SIG-M5 treated with dmso at 0.1 percent for 504 hours (cell line): ENCODE results near the gene CPN1.
"Not testable (repeated sequence)": the region's sequence is repeated elsewhere in the genome, so short reads cannot be mapped to it uniquely, and the experiment has no call there.

ENCODE experiments used
- DNase-seq: peaks from one replicate; lab custom pipeline; 2025; ENCODE audit not compliant: unreplicated experiment; lab: John Stamatoyannopoulos, UW

Gene CPN1

DNA sequence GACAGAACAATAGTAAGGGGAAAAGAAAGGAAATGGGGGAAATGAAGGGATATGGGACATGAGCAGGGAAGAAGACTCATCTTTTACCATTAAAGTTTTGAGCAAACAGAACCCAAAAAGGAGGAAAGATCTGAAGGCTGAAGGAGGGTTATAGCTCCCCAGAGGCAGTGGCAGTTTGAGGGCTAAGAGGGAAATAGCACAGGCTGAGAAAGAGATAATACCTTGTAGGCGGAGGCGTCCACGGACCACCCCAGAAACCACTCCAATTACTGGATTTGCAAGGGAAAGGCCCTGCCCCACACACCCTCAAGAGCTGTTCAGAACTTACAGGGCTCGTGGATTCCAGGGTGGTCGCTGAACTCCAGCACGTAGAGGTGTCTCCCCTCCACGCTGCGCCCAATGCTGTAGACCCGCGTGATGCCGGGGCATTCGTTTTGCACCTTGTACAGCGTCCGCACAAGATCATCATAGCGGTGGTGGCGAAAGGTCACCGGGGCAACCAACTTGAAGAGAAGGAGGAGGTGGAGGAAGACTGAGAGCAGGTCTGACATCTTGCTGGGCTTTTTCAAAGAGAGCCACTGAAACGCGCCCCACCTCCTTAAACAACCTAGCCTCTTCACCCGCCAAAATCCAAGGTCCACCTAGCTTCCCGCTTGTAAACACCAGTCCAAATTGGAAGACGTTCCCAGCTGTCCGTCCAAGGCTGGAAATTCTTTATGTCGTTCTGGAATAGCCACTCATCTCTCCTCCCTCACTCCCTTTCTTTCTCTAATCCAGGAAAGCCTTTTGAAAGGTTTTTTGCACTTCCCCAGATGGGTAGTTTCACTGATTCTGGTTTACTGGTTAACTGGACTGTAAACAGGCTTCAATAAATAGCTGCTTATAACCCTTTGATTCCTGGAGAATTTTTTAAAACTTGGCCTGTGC is at the start of gene CPN1:
Gene CPN1 (minus strand): TSS at position 795 of the 927 bp plus-strand sequence. CDS start 244 bp downstream, at position 551.
- DNase-seq, result no peak

DNA sequence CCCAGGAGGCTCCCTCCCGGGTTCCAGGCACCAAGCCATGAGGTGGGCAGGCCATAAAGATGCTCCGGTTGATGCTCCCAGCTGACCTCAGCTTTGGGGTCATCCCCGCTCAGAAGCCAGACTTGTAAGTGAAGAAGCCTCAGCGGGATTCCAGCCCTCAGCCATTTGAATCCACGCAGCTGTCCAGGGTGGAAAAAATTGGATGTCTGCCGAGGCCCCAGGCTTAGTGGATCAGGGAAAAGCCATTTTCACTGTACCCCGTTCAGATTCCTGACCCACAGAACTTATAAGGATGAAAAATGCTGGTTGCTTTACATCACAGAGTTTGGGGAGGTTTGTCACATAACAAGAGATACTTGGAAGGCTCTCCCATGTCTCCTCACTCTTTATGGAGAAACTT is 49.2 kb upstream of the CPN1 start:
- no peak for DNase-seq

DNA sequence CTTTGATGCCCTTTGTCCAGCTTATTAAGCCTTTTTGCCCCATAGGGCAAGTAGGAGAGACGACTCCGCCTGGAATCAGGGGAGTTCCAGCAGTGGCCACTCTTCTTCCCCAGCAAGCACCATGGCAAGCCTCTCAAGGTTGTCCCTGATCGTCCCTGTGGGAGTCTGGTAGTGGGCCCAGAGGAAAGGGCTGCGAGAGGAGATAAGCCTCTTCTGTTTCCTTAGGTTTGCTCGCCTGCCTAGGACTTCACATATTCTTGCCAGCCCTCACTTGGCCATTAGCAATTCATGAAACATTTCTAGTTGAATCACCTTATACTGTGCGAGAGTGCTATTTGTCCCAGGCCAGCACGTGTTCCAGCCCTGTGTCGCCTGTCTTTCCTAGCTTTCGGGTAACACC is 47.8 kb upstream of the CPN1 start:
- DNase-seq, result no peak

DNA sequence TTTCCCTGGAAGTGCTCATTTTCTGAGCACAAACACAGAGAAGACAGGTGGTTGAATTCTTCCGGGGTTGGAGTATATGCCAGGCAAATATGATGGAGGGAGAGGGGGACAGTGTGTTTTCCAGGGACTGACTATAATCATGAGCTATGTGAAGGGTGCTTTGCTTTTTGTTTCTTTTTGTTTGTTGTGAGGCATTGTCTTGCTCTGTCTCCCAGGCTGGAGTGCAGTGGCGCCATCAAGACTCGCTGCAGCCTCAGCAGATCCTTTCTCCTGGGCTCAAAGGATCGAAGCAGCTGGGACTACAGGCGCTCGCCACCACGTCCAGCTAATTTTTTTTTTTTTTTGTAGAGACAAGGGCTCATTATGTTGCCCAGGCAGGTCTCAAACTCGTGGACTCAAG is 47.3 kb upstream of the CPN1 start:
- DNase-seq, result no peak

DNA sequence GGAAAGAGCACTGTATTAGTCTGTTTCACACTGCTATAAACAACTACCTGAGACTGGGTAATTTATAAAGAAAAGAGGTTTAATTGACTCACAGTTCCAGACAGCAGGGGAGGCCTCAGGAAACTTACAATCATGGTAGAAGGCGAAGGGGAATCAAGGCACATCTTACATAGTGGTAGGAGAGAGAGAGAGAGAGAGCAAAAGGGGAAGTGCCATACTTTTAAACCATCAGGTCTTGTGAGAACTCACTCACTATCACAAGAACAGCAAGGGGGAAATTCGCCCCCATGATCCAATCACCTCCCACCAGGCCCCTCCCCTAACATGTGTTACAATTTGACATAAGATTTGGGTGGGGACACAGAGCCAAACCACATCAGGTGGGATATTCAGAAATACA is 43.7 kb upstream of the CPN1 start:
- not testable (repeated sequence) for DNase-seq

DNA sequence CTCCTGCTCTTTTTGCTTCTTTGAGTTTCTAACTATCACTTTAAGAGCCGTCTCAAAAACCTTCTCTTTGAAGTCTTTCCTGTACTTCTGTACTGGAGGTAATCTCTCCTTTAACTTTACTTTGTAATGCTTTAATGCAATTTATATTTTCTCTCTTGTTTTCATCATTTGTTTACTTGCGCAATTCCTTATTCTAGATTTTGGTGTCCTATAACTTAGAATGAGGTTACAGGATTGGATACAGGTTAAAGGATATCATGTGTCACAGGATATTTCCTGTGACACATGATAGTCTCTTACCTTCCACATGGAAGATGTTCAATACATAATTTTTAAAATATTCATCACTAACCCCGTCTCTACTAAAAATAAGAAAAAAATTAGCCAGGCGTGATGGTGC is 42.4 kb upstream of the CPN1 start:
- DNase-seq, result no peak

DNA sequence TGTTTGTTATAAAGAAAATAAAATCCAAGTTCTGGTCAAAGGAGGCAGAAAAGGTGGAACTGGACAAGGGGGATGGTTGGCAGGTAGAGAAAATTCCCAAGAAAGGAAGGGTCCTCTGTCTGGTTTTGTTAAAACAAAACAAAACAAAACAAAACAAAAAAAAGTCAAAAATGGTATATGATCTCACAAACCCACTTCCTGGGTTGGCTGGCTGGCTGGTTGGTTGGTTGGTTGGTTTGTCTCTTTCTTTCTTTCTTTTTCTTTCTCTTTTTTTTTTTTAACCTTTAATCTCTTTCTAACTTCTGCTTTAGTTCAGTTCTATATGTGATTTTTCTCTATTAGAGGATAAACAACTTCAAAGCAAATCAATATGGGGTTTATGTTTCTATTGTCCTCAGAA is 41.1 kb upstream of the CPN1 start:
- no peak for DNase-seq

DNA sequence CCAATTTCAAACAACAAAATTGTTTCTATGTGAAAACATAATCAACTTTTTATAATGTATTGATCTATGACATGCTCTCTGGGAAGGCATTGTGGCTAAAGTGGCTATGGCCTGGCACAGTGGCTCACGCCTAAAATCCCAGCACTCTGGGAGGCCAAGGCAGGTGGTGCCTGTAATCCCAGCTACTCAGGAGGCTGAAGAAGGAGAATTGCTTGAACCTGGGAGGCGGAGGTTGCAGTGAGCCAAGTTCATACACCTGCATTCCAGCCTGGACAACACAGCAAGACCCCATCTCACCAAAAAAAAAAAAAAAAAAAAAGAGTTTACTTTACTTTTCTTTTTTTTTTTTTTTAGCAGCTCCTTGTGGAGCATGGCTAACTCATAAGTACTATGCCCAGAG is 38.9 kb upstream of the CPN1 start:
- no peak for DNase-seq

DNA sequence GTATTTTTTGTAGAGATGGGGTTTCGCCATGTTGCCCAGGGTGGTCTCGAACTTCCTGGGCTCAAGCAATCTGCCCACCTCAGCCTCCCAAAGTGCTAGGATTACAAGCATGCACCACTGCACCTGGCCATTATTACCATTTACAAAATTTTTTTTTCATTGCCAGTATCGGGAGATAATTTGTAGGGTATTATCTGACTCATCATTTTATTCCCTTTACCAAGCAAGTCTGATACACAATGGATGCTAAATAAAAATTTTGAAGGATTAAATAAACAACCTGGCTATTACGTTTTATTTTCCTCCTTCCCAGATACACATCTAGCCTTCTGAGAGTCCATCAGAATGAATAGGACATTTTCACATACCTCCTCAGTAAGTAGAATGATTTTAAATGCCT is 38.1 kb upstream of the CPN1 start:
- no peak for DNase-seq

DNA sequence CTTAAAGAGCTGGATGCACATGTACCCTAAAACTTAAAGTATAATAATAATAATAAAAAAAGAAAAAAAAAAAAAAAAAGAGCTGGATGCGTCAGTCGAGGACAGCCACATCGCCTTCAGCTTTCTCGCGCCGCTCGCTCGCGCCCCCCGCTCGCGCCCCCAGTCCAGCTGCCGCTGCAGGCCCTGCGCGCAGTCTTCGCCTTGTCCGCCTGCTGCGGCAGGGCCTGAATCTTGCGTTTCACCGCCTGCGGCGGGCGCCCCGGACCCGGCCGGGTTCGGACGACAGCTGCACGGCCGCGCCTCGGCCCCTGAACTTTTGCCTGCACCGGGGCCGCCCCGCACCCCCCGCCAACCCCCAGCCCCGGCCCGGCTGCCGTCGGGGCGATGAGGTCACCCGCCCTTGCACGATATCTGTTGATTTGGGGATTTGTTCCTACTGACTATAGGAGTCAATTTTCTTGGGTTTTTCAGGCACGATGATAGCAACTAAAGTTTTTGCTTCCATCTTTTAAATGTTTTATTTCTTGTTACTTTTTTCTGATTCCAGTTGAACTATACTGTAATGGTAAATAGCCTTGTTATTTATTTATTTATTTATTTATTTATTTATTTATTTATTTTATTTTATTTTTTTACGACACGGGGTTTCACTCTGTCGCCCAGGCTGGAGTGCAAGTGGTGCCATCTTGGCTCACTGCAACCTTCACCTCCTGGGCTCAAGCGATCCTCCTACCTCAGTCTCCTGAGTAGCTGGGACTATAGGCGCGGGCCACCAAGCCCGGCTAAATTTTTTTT is 33.5 kb upstream of the CPN1 start:
- no peak for DNase-seq

DNA sequence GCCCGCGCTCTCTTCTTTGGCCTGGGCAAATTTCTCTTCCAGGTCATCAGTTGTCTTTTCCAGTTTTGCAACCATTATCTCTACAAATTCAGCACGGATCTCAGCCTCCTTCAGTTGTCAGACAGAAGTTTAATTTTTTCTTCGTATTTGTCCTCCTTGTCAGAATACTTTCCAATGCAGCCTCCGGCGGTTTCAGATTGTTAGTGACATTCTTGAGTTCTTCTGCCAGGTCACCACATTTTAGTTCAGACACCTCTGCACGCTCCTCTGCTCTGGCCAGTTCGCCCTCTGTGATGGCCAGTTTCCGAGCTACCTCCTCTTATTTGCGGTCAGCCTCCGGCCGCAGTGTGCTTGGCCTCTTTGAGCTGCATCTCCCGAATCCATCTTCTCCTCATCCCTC is 32.8 kb upstream of the CPN1 start:
- no peak for DNase-seq

DNA sequence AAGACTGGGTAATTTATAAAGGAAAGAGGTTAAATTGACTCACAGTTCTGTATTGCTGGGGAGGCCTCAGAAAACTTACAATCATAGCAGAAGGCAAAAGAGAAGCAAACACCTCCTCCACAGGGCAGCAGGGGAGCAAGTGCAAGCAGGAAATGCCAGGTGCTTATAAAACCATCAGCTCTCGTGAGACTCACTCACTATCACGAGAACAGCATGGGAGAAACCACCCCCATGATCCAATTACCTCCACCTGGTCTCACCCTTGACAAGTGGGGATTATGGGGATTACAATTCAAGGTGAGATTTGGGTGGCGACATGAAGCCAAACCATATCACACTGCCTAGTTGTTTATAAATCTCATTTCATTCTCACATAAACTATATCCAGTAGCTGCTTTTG is 28.0 kb upstream of the CPN1 start:
- no peak for DNase-seq

DNA sequence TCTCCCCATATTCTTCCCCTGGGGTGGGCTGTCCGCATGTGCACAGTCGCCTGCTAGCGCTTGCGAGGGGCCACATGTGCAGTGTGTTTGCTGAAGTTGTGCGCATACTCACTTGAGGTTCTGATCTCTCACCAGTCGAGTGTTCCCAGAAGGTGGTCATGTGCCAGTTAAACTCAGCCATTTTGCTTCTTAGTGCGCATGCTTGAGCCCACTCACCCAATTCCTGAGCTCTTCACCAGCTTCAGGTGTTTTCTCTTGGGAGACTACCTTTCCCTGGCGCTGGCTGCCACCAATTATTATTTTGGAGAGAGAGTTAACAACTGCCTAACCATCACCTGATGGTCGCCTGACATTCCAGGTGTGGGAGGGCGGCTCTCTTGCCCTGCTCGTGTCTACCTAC is 25.2 kb upstream of the CPN1 start:
- no peak for DNase-seq

DNA sequence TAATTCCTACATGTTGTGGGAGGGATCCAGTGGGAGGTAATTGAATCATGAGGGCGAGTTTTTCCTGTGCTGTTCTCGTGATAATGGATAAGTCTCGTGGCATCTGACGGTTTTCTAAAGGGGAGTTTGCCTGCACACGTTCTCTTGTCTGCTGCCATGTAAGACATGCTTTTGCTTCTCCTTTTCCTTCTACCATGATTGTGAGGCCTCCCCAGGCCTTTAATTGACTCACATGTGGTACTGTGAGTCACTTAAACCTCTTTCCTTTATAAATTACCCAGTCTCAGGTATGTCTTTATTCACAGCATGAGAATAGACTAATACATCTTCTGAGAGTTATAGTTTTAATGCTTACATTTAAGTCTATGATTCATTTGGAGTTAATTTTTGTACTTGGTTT is 22.6 kb upstream of the CPN1 start:
- no peak for DNase-seq

DNA sequence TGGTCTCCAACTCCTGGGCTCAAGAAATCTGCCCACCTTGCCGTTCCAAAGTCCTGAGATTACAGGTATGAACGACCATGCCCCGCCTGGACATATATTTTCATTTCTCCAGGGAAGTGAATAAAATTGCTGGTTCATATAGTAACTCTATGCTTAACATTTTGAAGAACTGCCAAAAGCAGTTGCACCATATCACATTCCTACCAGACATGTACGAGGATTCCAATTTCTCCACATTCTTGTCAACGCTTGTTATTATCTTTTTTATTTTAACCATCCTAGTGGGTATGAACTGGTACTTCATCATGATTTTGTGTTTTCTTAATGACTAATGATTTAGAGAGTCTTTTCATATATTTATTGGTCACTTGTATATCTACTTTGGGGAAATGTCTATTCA is 21.9 kb upstream of the CPN1 start:
- no peak for DNase-seq

DNA sequence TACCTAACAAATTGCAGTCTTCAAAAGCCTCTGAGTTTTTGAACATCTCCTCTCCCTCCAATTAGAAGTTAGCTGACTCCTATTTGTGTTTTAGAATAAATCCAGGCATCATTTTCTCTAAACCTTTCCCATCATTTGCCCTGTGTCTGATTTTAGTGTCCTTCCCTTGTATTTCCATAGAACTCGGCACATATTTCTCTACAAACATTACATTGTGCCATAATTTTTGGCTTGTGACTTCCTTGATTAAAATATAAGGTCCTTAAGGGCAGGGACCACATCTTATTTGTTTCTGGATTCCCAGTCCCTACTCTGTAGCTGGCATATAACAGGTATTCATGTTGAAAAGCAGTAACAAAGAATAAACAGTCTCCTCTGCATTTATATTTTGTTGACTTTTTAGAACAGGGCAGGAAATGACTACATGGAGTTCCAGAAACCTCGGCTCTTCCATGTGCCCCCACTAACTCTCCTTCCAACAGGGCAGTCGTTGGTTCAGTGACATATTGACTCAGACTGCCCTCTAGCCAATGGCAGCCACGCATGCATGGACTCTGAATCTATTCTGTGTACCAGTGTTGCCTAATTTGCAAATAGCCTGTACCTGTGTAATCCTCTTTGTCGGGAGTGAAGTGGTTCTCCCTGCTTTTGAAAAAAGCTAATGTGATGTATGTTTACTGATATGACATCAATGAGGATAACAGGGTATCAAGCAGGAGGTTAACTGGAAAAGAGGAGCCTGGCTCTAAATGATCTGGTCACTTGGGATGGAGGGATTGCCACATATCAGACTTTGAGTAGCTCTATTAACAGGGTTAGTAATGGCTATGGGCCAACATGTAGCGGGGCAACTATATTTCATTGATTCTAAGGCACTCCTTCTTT is 19.8 kb upstream of the CPN1 start:
- DNase-seq, result no peak

DNA sequence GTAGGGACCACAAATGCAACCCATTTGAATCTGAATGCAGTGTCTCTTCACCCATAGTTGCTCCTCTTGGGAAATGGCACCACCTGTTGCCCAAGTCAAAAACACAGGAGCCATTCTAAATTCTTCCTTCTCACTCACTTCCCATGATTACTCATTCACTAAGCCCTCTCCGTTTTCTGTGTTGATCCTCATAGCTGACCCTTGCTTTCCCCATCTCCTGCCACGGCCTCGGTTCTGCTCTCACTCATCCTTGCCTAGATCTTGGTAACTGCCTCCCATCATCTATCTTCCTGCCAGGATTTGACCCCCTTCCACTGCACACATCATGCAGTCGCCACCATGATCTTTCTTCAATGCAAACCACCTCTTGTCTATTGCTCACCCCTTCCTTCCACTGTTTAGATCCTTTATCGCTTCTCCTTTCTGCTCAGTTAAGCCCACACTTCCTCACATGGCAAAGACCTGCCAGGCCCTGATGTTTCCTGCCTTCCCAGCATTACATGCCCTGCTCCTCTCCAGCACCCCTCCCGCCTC is 19.0 kb upstream of the CPN1 start:
- peak; percentile 14 for DNase-seq

DNA sequence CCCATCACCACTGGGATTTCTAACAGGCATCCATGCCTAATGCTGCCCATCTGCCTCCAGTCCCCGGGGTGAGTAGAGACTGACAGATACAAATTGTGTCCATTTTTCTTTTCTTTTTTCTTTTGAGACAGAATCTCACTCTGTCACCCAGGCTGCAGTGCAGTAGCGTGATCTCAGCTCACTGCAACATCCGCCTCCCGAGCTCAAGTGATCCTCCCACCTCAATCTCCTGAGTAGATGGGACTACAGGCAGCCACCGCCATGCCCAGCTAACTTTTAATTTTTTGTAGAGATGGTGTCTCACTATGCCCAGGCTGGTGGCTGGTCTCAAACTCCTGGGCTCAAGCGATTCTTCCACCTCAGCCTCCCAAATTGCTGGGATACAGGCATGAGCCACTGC is 7.6 kb upstream of the CPN1 start:
- no peak for DNase-seq

DNA sequence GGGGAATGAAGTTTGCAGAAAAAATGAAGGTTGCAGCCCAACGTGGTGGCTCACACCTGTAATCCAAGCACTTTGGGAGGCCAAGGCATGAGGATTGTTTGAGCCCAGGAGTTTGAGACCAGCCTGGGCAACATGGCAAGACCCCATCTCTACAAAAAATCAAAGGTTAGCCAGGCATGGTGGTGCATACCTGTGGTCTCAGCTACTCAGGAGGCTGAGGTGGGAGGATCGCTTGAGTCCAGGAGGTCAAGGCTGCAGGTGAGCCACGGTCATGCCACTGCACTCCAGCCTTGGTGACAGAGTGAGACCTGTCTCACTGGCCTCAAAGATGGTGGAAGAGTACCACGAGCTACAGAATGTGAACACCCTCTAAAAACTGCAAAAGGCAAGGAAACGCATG is 5.0 kb upstream of the CPN1 start:
- DNase-seq, result not testable (repeated sequence)

DNA sequence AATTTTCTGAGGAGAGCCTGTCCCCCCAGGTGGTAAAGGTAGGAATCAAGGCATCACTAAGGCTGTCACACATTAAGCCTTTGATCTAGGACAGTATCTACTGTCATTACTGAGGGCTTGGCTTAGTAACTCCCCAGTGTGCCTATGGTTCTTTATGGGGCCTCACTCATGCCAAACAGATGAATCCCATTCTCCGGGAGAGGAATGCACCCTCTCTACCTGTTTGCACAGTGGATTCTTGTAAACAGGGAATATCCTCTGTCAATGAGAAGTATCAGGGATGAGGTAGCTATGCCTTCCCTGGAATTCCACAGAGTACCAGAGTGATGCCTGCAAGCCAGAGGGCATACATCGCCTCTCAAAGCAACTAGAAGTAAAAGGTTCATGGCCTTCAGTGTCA is 3.9 kb upstream of the CPN1 start:
- no peak for DNase-seq

DNA sequence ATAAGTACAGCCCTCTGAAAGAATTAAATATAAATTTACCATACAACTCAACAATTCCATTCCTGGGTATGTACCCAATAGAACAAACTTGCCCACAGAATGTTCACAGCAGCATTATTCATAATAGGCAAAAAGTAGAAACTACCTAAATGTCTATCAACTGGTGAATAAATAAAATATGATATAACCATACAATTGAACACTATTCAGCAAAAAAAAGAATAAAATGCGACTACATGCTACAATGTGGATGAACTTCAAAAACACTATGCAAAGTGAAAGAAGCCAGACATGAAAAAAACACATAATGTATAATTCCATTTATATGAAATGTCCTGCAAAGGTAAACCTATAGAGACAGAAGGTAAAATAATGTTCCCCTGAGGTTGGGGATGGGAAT is 2.0 kb upstream of the CPN1 start:
- DNase-seq, result no peak
